Left colon (tissue), 2 donors: ENCODE data around the gene PHF2. TPM values are rescaled to one million over a fixed set of nuclear protein-coding genes. Genes with fewer than 3 reads are reported as not detected.
"Not testable (repeated sequence)": the region's sequence is repeated elsewhere in the genome, so short reads cannot be mapped to it uniquely, and the experiment has no call there.

Source experiments
- ATAC-seq: fragments of 200-7000 bp; cut with Tn5 transposase; one replicate; pipeline ENCODE4 v1.9.1; 2020; ENCODE audit warnings: mild to moderate bottlenecking, moderate library complexity
- DNase-seq, 2 donors: peaks; one replicate each; pipeline ENCODE4 v3.0.0-alpha.2; 2020
- intact Hi-C, 2 donors: fragments of 100-400 bp; cut with DNase I in 1 of 2; cut with micrococcal nuclease in 1 of 2; formaldehyde crosslinking; loops; one replicate each; pipeline versions ENCODE4 v1.11.2 to v1.14.0; 2022; cut with DNase I, micrococcal nuclease
- total RNA-seq, 2 donors: library from RNA; stranded (reverse); fragmentation: NEBNext Ultra II Directional; extraction: Animal tissue kit (Norgen Biotek cat#: 25700); gene quantifications; one replicate each; pipeline ENCODE4 v1.2.1, GENCODE V29; 2021
- donor health status: DM: no; HTN: no; CAD: no.
- donor health status: DM: yes; HTN: yes; CAD: no.

Gene PHF2
- total RNA-seq, 2 donors from 2014 or later: 21.3 to 22.9 TPM

GRCh38 chr9:93656426-93657239 lies 80.2 kb downstream of the PHF2 start:
- DNase-seq (peak in 1 of 2 donors; percentile 23), ATAC-seq (no peak)
- intact Hi-C loops: no loop called here

DNA sequence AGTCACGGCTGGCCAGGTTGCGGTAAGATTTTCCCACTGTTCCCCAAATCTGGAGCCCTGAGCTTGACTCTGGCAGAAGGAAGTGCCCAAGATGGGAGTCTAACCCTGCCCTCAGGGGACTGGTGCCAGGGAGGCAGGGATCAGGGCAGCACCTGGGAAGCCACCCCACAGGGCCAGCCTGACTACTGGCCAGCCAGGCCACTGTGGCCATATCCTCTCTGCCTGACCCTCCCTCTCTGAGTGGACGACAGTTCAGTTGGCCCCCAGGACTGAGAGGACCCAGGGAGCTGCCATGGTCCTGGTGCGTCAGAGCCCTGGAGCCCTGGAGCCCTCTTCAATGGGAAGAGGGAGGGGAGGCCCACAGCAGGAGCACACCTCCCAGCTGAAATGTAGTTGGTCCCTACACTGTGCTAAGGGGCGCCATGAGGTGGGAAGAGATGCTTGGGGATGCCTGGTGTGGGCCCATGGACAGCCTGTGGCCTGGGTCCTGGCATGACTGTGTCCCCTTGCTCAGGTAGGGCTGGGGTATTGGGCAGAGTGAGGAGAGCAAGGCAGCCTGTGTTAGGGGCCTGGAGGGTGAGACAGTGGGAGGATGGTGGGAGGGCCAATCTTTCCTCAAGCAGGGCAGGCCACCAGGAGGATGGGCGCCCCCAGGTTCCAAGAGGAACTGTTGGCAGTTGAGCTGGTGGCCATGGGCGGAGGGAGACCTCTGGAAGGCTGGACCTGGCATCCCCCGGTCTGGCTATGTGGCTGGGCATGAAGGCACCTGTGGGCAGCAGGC lies 81.1 kb downstream of the PHF2 start:
- intact Hi-C loops: no loop called here
- ATAC-seq (no peak), DNase-seq (peak in 1 of 2 donors; percentile 20)

DNA sequence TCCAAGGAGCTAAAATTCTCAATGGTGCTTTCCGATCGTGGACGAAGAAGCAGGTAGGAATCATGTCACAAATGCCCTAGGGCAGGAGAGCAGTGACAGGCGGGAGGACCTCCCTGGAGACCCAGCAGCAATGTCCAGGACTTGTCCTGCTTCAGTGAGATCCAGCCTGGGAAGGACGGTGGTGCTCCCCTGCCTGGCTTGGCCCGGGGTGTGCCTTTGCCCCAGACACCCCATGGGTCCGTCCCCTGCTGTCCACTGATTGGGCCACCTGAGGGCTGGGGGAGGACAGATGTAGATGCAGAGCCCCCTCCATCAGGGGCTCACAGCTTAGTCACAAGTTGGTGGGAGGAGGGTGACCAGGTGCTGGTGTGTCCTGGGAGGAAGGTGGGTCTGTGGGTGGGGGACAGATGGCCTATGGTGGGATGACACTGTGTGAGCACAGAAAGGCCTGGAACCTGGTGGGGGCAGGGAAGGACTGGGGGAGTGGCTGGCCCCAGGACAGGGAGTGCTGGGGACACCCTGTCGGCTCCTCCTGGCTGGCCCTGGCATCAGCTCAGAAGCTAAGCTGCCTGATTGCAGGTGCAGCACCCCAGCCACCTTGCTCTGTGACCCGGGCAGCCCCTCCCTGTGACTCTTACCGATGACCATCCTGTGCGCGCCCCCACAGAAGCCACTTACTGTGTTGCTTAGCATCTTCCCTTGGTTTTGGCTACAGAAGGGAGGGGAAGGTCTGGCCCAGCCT lies 82.0 kb downstream of the PHF2 start:
- DNase-seq (peak in 1 of 2 donors; percentile 17), ATAC-seq (no peak)
- intact Hi-C loops: no loop called here

DNA sequence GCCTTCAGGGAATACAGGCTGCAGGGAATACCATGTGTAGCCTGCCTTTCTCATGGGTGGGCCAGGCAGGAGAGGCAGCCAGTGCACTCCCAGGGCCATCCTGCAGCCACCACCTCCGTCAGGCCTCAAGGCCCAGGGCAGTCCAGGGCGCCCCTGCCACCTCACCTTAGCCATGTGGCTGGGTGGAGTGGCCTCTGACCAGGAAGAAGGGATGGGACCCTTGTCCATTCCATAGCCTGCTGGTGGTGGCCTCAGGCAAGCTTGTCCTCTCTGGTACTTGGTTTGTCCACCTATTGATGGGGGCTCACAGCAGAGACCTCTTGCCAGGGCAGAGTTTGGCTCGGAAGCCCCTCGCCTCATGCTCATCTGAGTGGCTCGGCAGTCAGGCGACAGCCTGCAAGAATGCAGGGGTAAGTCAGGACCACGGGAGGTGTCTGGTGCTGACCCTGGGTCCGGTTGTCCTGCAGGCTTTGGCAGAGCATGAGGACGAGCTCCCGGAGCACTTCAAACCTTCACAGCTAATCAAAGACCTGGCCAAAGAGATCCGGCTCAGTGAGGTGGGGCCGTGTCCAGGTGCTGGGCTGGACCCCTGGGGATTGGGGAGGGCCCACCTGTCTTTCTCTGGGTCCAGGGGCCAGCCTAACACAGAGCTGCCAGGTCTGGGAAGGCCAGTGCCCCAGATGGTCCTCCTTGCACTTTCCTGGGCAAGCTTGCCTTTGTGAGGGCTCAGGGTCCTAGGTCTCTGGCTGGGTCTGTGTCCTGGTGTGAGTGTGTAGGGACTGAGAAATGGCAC lies 82.9 kb downstream of the PHF2 start:
- ATAC-seq: no peak
- intact Hi-C loops: no loop called here
- DNase-seq: peak in 1 of 2 donors; percentile 11

DNA sequence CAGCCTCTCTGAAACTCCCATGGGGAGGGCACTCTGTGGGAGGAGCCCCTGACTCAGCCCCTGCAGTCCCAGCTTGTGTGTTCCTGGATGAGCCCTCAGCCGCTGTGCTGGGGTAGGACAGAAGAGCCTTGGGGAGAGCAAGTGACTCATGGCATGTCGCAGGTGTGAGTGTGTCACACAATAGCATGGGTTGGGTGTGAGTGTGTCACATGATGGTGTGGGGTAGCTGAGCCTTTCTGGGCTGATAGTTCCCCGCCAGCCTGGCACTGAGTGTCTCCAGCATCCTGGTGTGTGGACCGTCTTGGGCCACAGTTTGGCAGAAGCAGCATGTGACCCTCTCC lies 83.4 kb downstream of the PHF2 start:
- intact Hi-C loops: no loop called here
- DNase-seq (peak in 1 of 2 donors; percentile 15), ATAC-seq (no peak)

DNA sequence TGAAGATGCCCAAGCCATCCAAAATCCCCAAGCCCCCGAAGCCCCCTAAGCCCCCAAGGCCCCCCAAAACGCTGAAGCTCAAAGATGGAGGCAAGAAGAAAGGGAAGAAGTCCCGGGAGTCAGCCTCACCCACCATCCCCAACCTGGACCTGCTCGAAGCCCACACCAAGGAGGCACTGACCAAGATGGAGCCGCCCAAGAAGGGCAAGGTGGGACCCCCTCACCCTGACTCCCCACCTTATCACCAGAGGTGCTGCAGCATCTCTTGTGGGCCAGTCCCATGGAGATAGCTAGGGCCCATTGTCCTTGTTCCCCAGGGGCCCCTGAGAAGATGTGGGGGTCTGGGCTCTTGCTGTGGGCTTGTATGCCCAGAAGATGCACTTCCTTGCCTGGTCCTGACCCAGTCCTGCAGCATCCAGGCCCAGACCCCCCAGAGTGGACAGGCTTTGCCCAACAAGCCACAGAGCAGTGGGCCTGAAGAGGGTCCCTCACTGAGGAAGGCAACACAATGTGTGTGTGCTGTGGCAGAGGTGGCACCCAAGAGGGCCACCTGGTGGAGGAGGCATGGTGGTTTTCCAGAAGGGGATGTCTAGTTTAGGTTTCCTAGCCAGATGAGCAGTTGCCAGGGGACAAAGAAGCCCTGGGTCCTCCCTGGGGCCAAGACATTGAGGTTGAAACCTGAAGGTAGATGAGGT lies 84.1 kb downstream of the PHF2 start:
- intact Hi-C loops: no loop called here

DNA sequence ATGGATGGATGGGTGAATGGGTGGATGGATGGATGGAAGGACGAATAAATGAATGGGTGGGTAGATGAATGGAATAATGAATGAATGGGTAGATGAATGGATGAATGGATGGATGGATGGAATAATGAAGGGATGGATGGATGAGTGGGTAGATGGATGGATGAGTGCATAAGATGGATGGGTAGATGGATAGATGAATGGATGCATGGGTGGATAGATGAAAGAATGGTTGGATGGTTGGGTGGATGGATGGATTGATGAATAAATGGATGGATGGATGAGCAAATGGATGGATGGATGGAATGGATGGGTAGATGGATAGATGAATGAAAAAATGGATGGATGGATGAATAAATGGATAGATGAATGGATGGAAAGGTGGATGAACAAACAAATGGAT lies 85.2 kb downstream of the PHF2 start:
- intact Hi-C loops: no loop called here
- DNase-seq (no peak), ATAC-seq (no peak)

More for the DNA sequence above, 84.1 kb downstream of the PHF2 start:
- ATAC-seq (no peak), DNase-seq (peak in 1 of 2 donors; percentile 20)

- DNase-seq (no peak), ATAC-seq (no peak)
- intact Hi-C loops: no loop called here
Observed at GRCh38 chr9:93662016-93662638, 85.7 kb downstream of the PHF2 start.

- no peak for ATAC-seq
- peak in 1 of 2 donors; percentile 14 for DNase-seq
- intact Hi-C loops: no loop called here
Observed at GRCh38 chr9:93662952-93663572, 86.7 kb downstream of the PHF2 start.

DNA sequence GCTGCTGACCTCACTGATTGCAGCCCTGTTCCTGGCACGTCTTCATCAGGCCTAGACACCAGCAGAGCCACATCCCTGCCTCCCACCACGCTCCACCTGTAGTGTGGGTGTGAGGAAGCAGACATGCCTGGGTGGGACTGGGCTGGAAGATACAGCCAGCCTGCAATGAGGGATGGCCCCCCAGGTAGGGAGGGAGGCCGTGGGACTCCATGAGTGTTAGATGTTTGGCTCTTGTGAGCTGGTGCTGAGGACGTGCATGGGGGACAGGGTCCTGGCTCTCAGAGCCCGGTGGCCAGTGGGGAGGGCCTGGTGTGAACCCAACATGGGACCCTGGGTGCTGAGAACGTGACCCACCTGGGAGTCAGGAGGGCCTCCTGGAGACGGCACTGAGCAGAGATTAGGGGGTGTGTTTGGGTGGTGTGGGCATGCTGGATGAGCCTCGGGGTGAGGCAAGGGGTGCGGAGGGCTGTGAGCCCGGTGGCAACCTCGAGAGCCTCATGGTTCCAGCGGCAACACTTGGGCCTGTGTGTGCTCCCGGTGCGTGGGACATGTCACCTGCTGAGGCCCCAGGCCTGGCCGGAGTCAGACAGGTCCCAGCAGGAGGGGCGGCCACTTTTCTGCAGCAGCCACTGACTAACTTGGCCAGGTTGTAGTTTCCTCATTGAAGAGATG lies 87.6 kb downstream of the PHF2 start:
- ATAC-seq: no peak
- intact Hi-C loops: no loop called here
- peak; percentile 2 to 4 for DNase-seq

- no peak for ATAC-seq
- peak; percentile 1 to 16 for DNase-seq
Observed at GRCh38 chr9:93664549-93665120, 88.3 kb downstream of the PHF2 start.

DNA sequence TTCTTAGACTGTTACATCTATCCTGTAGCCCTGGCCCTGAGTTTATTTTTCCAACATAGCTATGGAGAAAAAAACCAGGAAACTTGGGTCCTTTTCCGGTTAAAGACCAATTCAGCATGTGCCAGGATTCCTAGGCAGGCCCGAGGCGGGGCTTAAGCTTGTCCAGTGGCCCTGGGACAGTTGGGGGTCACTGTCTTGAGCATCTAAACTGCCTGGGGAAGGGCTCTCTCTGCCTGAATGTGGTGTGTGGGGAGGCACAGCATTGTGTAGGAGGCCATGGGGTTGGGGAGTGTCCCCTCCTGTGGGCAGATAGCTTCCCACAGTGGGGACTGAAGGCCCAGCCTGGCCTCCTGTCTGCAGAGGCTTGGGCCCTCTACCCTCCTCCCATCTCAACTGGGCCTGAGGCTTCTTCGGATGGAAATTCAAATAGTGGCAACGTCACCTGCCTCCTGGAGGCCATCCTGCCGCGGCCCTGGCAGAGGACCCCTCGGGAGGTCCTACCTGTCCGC lies 88.8 kb downstream of the PHF2 start:
- ATAC-seq (no peak), DNase-seq (peak; percentile 1 to 10)
- intact Hi-C loops: no loop called here

More at GRCh38 chr9:93664549-93665120, 88.3 kb downstream of the PHF2 start:
- intact Hi-C loops: no loop called here

GRCh38 chr9:93665637-93666438 lies 89.5 kb downstream of the PHF2 start:
- DNase-seq: peak; percentile 2 to 12
- intact Hi-C loops: no loop called here

DNA sequence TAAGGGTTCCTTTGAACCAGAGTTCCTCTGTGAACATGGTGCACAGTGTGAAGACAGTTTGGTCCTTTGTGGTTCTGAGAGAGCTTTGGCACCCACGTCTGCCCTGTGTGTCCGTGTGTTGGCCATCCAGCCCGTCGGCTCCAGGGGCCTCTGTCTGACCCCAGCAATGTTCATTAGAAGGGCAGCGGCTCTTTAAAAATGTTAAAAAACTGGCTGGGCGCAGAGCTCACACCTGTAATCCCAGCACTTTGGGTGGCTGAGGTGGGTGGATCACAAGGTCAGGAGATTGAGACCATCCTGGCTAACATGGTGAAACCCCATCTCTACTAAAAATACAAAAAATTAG lies 90.0 kb downstream of the PHF2 start:
- DNase-seq: peak in 1 of 2 donors; percentile 4

More at GRCh38 chr9:93665637-93666438, 89.5 kb downstream of the PHF2 start:
- no peak for ATAC-seq

GRCh38 chr9:93667006-93667405 lies 90.6 kb downstream of the PHF2 start:
- DNase-seq: peak; percentile 1 to 19
- intact Hi-C loops: no loop called here
- ATAC-seq: no peak

More for the DNA sequence above, 90.0 kb downstream of the PHF2 start:
- ATAC-seq, intact Hi-C loops: not testable (repeated sequence)
